HepG2 (cell line): ENCODE results near the gene ZMIZ1. TPM values are rescaled to one million over a fixed set of nuclear protein-coding genes. Genes with fewer than 3 reads are reported as not detected.

Source experiments
- BCL3 ChIP-seq: sonication (generic); formaldehyde crosslinking; IDR thresholded peaks from 2 replicates; pipeline ENCODE4 v1.5.1; 2020; ENCODE audit warnings: mild to moderate bottlenecking, missing genetic modification reagents, moderate library complexity
- CHCHD3 ChIP-seq: sonication (generic); formaldehyde crosslinking; IDR thresholded peaks from 2 replicates; pipeline ENCODE4 v1.8.0; 2022; ENCODE audit warnings: mild to moderate bottlenecking, missing genetic modification reagents, moderate library complexity
- DPF2 ChIP-seq: sonication (generic); formaldehyde crosslinking; IDR thresholded peaks from 2 replicates; pipeline ENCODE4 v1.4.0; 2020; ENCODE audit warnings: mild to moderate bottlenecking, low read depth, missing genetic modification reagents, borderline replicate concordance
- EEA1 ChIP-seq: sonication (generic); formaldehyde crosslinking; IDR thresholded peaks from 2 replicates; pipeline ENCODE4 v1.5.1; 2020; ENCODE audit warnings: mild to moderate bottlenecking, missing genetic modification reagents, borderline replicate concordance
- FLYWCH1 ChIP-seq: sonication (generic); formaldehyde crosslinking; IDR thresholded peaks from 2 replicates; pipeline ENCODE4 v1.8.1; 2023; ENCODE audit warnings: mild to moderate bottlenecking, missing genetic modification reagents
- GATAD2A ChIP-seq: IDR thresholded peaks from 2 replicates; pipeline ENCODE4 v1.6.1; 2016
- NBN ChIP-seq: fragments of 450-650 bp; conservative IDR thresholded peaks from 2 replicates; pipeline ENCODE4 v1.6.1; 2017
- PHF20 ChIP-seq: sonication (generic); formaldehyde crosslinking; IDR thresholded peaks from 2 replicates; pipeline ENCODE4 v1.5.0; 2020; ENCODE audit warnings: mild to moderate bottlenecking, missing genetic modification reagents
- TBP ChIP-seq: sonication (generic); formaldehyde crosslinking; IDR thresholded peaks from 2 replicates; pipeline ENCODE4 v1.5.0; 2020; ENCODE audit warnings: missing genetic modification reagents
- YY1 ChIP-seq: IDR thresholded peaks from 2 replicates; pipeline ENCODE4 v1.6.1; 2011; ENCODE audit warnings: low read length, low read depth, moderate library complexity, mild to moderate bottlenecking; ENCODE audit not compliant: insufficient read depth, insufficient replicate concordance
- ZNF331 ChIP-seq: sonication (generic); formaldehyde crosslinking; IDR thresholded peaks from 2 replicates; pipeline ENCODE4 v1.4.0; 2020; ENCODE audit warnings: missing genetic modification reagents
- ZNF737 ChIP-seq: sonication (generic); formaldehyde crosslinking; IDR thresholded peaks from 2 replicates; pipeline ENCODE4 v1.5.0; 2020; ENCODE audit warnings: missing genetic modification reagents, mild to moderate bottlenecking, borderline replicate concordance
- ZNF777 ChIP-seq: sonication (generic); formaldehyde crosslinking; IDR thresholded peaks from 2 replicates; pipeline ENCODE4 v1.4.0; 2020; ENCODE audit warnings: missing genetic modification reagents
- ZNF879 ChIP-seq: sonication (generic); formaldehyde crosslinking; IDR thresholded peaks from 2 replicates; pipeline ENCODE4 v1.8.1; 2023; ENCODE audit warnings: missing genetic modification reagents
- polyA plus RNA-seq, 8 experiments: library from polyadenylated mRNA; depleted of rRNA in 3 of 8; stranded (reverse) in 7 of 8; unstranded in 1 of 8; fragments of >200 nt; fragmentation: Illumina TruSeq in 4 of 8; extraction: Trizol in 4 of 8; gene quantifications; 2 replicates each; pipeline versions ENCODE4 v1.2.1 to v1.2.3, GENCODE V29; 2011 to 2016; ENCODE audit warnings: low read depth in 4 of 8, missing spikeins in 1 of 8, mixed read lengths in 1 of 8; ENCODE audit not compliant: insufficient read depth in 1 of 8
- total RNA-seq, 5 experiments: library from RNA; depleted of rRNA; stranded (reverse); fragments of >200 nt; fragmentation: Illumina TruSeq; extraction: Trizol; gene quantifications; 2 replicates each; pipeline ENCODE4 v1.2.3, GENCODE V29; 2016; ENCODE audit warnings: low read depth in 1 of 5
- TF ChIP-seq, protein P1 (sequence below): sonication (generic); formaldehyde crosslinking; IDR thresholded peaks from 2 replicates; pipeline ENCODE4 v1.8.0; 2022; ENCODE audit warnings: mild to moderate bottlenecking, missing genetic modification reagents; ENCODE audit not compliant: insufficient replicate concordance
- TF ChIP-seq, protein P2 (sequence below): sonication (generic); formaldehyde crosslinking; IDR thresholded peaks from 2 replicates; pipeline ENCODE4 v1.4.0; 2020; ENCODE audit warnings: missing genetic modification reagents, borderline replicate concordance
- TF ChIP-seq, protein P3 (sequence below): sonication (generic); formaldehyde crosslinking; IDR thresholded peaks from 2 replicates; pipeline ENCODE4 v1.5.0; 2020; ENCODE audit warnings: mild to moderate bottlenecking, missing genetic modification reagents
- TF ChIP-seq, protein P4 (sequence below): sonication (generic); formaldehyde crosslinking; IDR thresholded peaks from 2 replicates; pipeline ENCODE4 v1.4.0; 2020; ENCODE audit warnings: missing genetic modification reagents, borderline replicate concordance

Gene ZMIZ1
- total and polyA plus RNA-seq, 2 of the 13 experiments (the other 11 are each of a cell fraction or from before 2014, with no cell fraction given): 5.3 to 10.2 TPM

- TF ChIP-seq DPF2 (no peak), PHF20 (CRISPR knock-in tag) (no peak), YY1 (no peak), ZNF331 (CRISPR knock-in tag) (peak; percentile 36; the same call in 1 of the 2 replicates), CHCHD3 (CRISPR knock-in tag) (no peak), ZNF737 (CRISPR knock-in tag) (no peak), TBP (CRISPR knock-in tag) (no peak), EEA1 (CRISPR knock-in tag) (no peak), ZNF777 (CRISPR knock-in tag) (no peak), FLYWCH1 (CRISPR knock-in tag) (no peak), BCL3 (CRISPR knock-in tag) (no peak), GATAD2A (CRISPR knock-in tag) (peak; percentile 93), NBN (no peak), ZNF879 (no peak)
- TF ChIP-seq, protein P1, sequence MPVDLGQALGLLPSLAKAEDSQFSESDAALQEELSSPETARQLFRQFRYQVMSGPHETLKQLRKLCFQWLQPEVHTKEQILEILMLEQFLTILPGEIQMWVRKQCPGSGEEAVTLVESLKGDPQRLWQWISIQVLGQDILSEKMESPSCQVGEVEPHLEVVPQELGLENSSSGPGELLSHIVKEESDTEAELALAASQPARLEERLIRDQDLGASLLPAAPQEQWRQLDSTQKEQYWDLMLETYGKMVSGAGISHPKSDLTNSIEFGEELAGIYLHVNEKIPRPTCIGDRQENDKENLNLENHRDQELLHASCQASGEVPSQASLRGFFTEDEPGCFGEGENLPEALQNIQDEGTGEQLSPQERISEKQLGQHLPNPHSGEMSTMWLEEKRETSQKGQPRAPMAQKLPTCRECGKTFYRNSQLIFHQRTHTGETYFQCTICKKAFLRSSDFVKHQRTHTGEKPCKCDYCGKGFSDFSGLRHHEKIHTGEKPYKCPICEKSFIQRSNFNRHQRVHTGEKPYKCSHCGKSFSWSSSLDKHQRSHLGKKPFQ (CRISPR knock-in tag): peak; percentile 74
- TF ChIP-seq, protein P2, sequence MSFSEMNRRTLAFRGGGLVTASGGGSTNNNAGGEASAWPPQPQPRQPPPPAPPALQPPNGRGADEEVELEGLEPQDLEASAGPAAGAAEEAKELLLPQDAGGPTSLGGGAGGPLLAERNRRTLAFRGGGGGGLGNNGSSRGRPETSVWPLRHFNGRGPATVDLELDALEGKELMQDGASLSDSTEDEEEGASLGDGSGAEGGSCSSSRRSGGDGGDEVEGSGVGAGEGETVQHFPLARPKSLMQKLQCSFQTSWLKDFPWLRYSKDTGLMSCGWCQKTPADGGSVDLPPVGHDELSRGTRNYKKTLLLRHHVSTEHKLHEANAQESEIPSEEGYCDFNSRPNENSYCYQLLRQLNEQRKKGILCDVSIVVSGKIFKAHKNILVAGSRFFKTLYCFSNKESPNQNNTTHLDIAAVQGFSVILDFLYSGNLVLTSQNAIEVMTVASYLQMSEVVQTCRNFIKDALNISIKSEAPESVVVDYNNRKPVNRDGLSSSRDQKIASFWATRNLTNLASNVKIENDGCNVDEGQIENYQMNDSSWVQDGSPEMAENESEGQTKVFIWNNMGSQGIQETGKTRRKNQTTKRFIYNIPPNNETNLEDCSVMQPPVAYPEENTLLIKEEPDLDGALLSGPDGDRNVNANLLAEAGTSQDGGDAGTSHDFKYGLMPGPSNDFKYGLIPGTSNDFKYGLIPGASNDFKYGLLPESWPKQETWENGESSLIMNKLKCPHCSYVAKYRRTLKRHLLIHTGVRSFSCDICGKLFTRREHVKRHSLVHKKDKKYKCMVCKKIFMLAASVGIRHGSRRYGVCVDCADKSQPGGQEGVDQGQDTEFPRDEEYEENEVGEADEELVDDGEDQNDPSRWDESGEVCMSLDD (CRISPR knock-in tag): no peak
- TF ChIP-seq, protein P3, sequence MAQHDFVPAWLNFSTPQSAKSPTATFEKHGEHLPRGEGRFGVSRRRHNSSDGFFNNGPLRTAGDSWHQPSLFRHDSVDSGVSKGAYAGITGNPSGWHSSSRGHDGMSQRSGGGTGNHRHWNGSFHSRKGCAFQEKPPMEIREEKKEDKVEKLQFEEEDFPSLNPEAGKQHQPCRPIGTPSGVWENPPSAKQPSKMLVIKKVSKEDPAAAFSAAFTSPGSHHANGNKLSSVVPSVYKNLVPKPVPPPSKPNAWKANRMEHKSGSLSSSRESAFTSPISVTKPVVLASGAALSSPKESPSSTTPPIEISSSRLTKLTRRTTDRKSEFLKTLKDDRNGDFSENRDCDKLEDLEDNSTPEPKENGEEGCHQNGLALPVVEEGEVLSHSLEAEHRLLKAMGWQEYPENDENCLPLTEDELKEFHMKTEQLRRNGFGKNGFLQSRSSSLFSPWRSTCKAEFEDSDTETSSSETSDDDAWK: no peak
- TF ChIP-seq, protein P4, sequence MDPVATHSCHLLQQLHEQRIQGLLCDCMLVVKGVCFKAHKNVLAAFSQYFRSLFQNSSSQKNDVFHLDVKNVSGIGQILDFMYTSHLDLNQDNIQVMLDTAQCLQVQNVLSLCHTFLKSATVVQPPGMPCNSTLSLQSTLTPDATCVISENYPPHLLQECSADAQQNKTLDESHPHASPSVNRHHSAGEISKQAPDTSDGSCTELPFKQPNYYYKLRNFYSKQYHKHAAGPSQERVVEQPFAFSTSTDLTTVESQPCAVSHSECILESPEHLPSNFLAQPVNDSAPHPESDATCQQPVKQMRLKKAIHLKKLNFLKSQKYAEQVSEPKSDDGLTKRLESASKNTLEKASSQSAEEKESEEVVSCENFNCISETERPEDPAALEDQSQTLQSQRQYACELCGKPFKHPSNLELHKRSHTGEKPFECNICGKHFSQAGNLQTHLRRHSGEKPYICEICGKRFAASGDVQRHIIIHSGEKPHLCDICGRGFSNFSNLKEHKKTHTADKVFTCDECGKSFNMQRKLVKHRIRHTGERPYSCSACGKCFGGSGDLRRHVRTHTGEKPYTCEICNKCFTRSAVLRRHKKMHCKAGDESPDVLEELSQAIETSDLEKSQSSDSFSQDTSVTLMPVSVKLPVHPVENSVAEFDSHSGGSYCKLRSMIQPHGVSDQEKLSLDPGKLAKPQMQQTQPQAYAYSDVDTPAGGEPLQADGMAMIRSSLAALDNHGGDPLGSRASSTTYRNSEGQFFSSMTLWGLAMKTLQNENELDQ (CRISPR knock-in tag): no peak
These were observed 115.4 kb downstream of the ZMIZ1 start (continued) for GRCh38 chr10:79184145-79184625.
